HG02623 (cell line): ENCODE results near the gene LRRC27.

Source experiments
- ATAC-seq: cut with Tn5 transposase; IDR thresholded peaks from one replicate; pipeline ENCODE4 v1.9.1; 2021; ENCODE audit warnings: moderate library complexity; ENCODE audit not compliant: unreplicated experiment

LRRC27 gene

GRCh38 chr10:132300582-132300981, 31.4 kb upstream of the LRRC27 start:
- ATAC-seq = no peak

- ATAC-seq = no peak
These were observed 30.3 kb upstream of the LRRC27 start for GRCh38 chr10:132301371-132302330.

GRCh38 chr10:132302421-132303310, 29.3 kb upstream of the LRRC27 start:
- ATAC-seq = no peak

GRCh38 chr10:132303361-132304115, 28.5 kb upstream of the LRRC27 start:
- no peak for ATAC-seq

GRCh38 chr10:132304756-132305509, 27.1 kb upstream of the LRRC27 start:
- ATAC-seq = no peak

- no peak for ATAC-seq
These were observed 26.2 kb upstream of the LRRC27 start for GRCh38 chr10:132305654-132306342.

GRCh38 chr10:132306343-132306685, 25.7 kb upstream of the LRRC27 start:
- ATAC-seq = no peak

GRCh38 chr10:132306864-132307751, 24.9 kb upstream of the LRRC27 start:
- ATAC-seq = peak; percentile 2

- peak; percentile 76 for ATAC-seq
These were observed 24.0 kb upstream of the LRRC27 start, which contains the start of gene STK32C for GRCh38 chr10:132307823-132308586. STK32C (minus strand) TSS chr10:132307950; CDS start chr10:132307833, 117 bp downstream.

- no peak for ATAC-seq
These were observed 23.2 kb upstream of the LRRC27 start for GRCh38 chr10:132308587-132309470.

- ATAC-seq = no peak
These were observed 22.5 kb upstream of the LRRC27 start for GRCh38 chr10:132309471-132309865.

GRCh38 chr10:132309879-132310591, 22.0 kb upstream of the LRRC27 start:
- no peak for ATAC-seq

GRCh38 chr10:132310701-132311337, 21.2 kb upstream of the LRRC27 start:
- no peak for ATAC-seq

GRCh38 chr10:132311338-132311939, 20.6 kb upstream of the LRRC27 start:
- ATAC-seq = no peak

GRCh38 chr10:132313305-132313704, 18.7 kb upstream of the LRRC27 start:
- ATAC-seq = no peak
